Heart right ventricle (tissue), 16 donors: ENCODE measurements around the gene RNASEH2A. TPM values are rescaled to one million over a fixed set of nuclear protein-coding genes. Genes with fewer than 3 reads are reported as not detected.

ENCODE experiments used
- ATAC-seq, 8 donors: fragments of 200-7000 bp; cut with Tn5 transposase; one replicate each; pipeline ENCODE4 v1.9.1; 2020; ENCODE audit warnings: mild to moderate bottlenecking in 8 of 8, moderate library complexity in 8 of 8, moderate number of reproducible peaks in 1 of 8
- DNase-seq, 2 donors: peaks; one replicate each; pipeline ENCODE4 v3.0.0-alpha.2; 2020
- H3K27ac ChIP-seq, 10 donors: fragments of 200-600 bp; sonication (generic) in 2 of 10; one replicate each; pipeline versions ENCODE4 v1.5.0 to v1.8.0; 2020 to 2022; ENCODE audit warnings: mild to moderate bottlenecking in 3 of 10
- H3K27me3 ChIP-seq, 7 donors: fragments of 200-600 bp; one replicate each; pipeline ENCODE4 v1.8.0; 2021 to 2022; ENCODE audit warnings: mild to moderate bottlenecking in 2 of 7
- H3K36me3 ChIP-seq, 9 donors: fragments of 200-600 bp; sonication (generic) in 1 of 9; one replicate each; pipeline versions ENCODE4 v1.5.0 to v1.8.0; 2020 to 2022; ENCODE audit warnings: mild to moderate bottlenecking in 2 of 9
- H3K4me1 ChIP-seq, 9 donors: fragments of 200-600 bp; sonication (generic) in 1 of 9; one replicate each; pipeline versions ENCODE4 v1.5.0 to v1.8.0; 2020 to 2022; ENCODE audit warnings: mild to moderate bottlenecking in 4 of 9
- H3K4me3 ChIP-seq, 10 donors: fragments of 200-600 bp; sonication (generic) in 2 of 10; one replicate each; pipeline versions ENCODE4 v1.5.0 to v1.8.0; 2020 to 2022; ENCODE audit warnings: mild to moderate bottlenecking in 7 of 10, moderate library complexity in 2 of 10
- H3K9me3 ChIP-seq, 11 donors: fragments of 200-600 bp in 10 of 11; sonication (generic) in 2 of 11; one replicate each; pipeline versions ENCODE4 v1.5.0 to v1.8.0; 2013 to 2022; ENCODE audit warnings: mild to moderate bottlenecking in 2 of 11, control low read depth in 1 of 11, moderate library complexity in 1 of 11
- WGBS, 2 donors: extraction: QIAGEN DNeasy Blood & Tissue Kit; methylation state at CpG; one replicate each; pipeline ENCODE4 v1.1.7; 2013; ENCODE audit warnings: inconsistent platforms in 1 of 2; 5-methylcytosine and 5-hydroxymethylcytosine counted together
- intact Hi-C, 10 donors: fragments of 100-400 bp; cut with DNase I; formaldehyde crosslinking; loops; one replicate each; pipeline versions ENCODE4 v1.11.1 to v1.14.2; 2022
- long read RNA-seq, 3 donors: library from polyadenylated mRNA; unstranded; transcript quantifications; one replicate each; pipeline ENCODE4 v2.0.0, GENCODE V29; 2020 to 2021
- polyA plus RNA-seq, 2 donors: library from polyadenylated mRNA; stranded (reverse); fragments of 200-250 nt; gene quantifications; one replicate each; pipeline ENCODE4 v1.2.3, GENCODE V29; 2013
- total RNA-seq, 10 donors: library from RNA; stranded (reverse); fragmentation: NEBNext Ultra II Directional in 3 of 10; extraction: Animal tissue kit (Norgen Biotek cat#: 25700) in 3 of 10; gene quantifications; one replicate each; pipeline versions ENCODE4 v1.2.1 to v1.2.4, GENCODE V29; 2021 to 2023
- TF ChIP-seq, protein P1 (sequence below), 9 donors: fragments of 200-600 bp; sonication (generic) in 2 of 9; IDR thresholded peaks; one replicate each; pipeline versions ENCODE4 v1.5.0 to v1.8.0; 2021 to 2022; ENCODE audit warnings: antibody characterized with exemption in 9 of 9, mild to moderate bottlenecking in 5 of 9, moderate library complexity in 1 of 9
- donor health status: Arrhythmogenic right ventricular cardiomyopathy.
- donor health status: ischemic (EF 13 %, LVEDD 7.1; RV severe dilation, severe dysfunction).
- donor health status: healthy with polysubstance abuse.
- donor health status: DM: no; HTN: yes; CAD: no.
- donor health status: DM: no; HTN: no; CAD: no.
- donor health status: ischemic (EF 25% LVEDD 6.9; RV normal size, moderate dysfunction).
- donor health status: ischemic (EF 25% LVEDD 5.7; RV mildly dilated, moderate dysfunction).
- donor health status: healthy.
- donor health status: DM: yes; HTN: yes; CAD: no.
- donor health status: Ischemic cardiomyopathy.
- donor health status: ischemic (EF 35%, LVEDD 5.7; RV mildly dilated, moderate dysfunction).
- donor health status: nonischemic (EF 11% LVEDD 7.7; RV severe dilation, severe dysfunction).
- donor health status: DM: yes; HTN: yes; CAD: no.
- donor health status: PGD.
- donor health status: ischemic (EF 29% LVEDD 5.4; RV normal size, mild dysfunction).
- donor health status: nonischemic (EF 23%, LVEDD 6.1; RV moderate dilation, normal function).

The RNASEH2A gene
- total RNA-seq: 1 to 10 TPM; 1.9 to 5.7 (median 4.1) TPM
- 1 to 10 TPM; 3.1 to 6.9 TPM for polyA plus RNA-seq
- long read RNA-seq, donor 1, partial matches to known transcripts: 0 of 6 reads
- long read RNA-seq, donor 1, other reads (novel, unspliced or antisense): 2 of 6 reads
- long read RNA-seq, donor 2, partial matches to known transcripts: 0 of 4 reads
- long read RNA-seq, donor 2, other reads (novel, unspliced or antisense): 0 of 4 reads
- long read RNA-seq, donor 3, transcript RNASEH2A-201 (8 exons, 2,753 nt): major isoform, 10 of 10 reads
- long read RNA-seq, donor 3, partial matches to known transcripts: 0 of 10 reads
- long read RNA-seq, donor 3, other reads (novel, unspliced or antisense): 0 of 10 reads

DNA sequence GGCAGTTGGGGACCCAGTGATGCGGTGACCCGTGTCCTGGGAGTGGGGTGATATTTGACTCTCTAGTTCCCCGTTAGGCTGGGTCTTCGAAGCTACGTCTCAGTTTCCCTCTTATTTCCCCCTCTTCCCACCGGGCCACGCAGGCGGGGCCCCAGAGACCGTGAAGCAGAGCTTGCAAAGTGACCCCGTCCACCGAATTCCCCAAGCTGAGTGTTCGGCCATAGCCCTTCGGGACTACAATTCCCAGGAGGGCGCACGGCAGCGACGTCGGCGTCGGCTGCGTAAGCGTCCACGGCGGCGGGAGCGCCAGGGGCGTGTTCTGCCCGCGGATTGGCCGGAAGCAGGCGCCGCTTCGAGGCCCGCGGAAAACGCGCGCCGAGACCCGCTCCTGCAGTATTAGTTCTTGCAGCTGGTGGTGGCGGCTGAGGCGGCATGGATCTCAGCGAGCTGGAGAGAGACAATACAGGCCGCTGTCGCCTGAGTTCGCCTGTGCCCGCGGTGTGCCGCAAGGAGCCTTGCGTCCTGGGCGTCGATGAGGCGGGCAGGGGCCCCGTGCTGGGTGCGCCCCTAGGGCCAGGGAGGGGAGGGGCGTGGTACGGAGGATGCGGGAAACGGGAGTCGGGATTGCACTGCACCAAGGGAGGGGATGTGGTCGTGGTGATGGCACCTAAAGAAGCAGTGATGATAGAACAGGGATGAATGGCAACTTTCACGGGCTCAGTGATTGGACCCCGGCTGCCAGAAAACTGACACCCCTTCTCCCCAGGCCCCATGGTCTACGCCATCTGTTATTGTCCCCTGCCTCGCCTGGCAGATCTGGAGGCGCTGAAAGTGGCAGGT lies at the start of gene RNASEH2A:
Gene RNASEH2A, plus strand, starts transcription at position 343 of the 840 bp plus-strand sequence. Its CDS starts 90 bp downstream, at position 433.
- TF ChIP-seq, protein P1, sequence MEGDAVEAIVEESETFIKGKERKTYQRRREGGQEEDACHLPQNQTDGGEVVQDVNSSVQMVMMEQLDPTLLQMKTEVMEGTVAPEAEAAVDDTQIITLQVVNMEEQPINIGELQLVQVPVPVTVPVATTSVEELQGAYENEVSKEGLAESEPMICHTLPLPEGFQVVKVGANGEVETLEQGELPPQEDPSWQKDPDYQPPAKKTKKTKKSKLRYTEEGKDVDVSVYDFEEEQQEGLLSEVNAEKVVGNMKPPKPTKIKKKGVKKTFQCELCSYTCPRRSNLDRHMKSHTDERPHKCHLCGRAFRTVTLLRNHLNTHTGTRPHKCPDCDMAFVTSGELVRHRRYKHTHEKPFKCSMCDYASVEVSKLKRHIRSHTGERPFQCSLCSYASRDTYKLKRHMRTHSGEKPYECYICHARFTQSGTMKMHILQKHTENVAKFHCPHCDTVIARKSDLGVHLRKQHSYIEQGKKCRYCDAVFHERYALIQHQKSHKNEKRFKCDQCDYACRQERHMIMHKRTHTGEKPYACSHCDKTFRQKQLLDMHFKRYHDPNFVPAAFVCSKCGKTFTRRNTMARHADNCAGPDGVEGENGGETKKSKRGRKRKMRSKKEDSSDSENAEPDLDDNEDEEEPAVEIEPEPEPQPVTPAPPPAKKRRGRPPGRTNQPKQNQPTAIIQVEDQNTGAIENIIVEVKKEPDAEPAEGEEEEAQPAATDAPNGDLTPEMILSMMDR (IDR thresholded peaks at IDR 0.05): peak in 2 of 9 donors; percentile 10 to 21
- DNase-seq: peak; percentile 89 to 92
- H3K9me3 ChIP-seq: no peaks in the 10 kb centered on the region
- H3K4me1 ChIP-seq: peaks cover 6 to 26% (median 17%) of the 10 kb centered on the region in 9 donors
- 4% methylated on average over 61 to 66 of the region's 66 CpGs for WGBS, 2 donors
- ATAC-seq: peak; percentile 80 to 94 (median 92)
- peaks cover 0 to 33% (median 0%) of the 10 kb centered on the region in 9 donors for H3K36me3 ChIP-seq
- H3K27ac ChIP-seq: peak within 1 kb of the TSS in 9 of 10 donors; percentile 41 to 81 (median 66)
- peak within 1 kb of the TSS; percentile 27 to 80 (median 62) for H3K4me3 ChIP-seq
- intact Hi-C loops: loop anchor here in 2 of 10 donors (5.0 to 10.0 kb wide), 2 partner anchors 36 to 102 kb away; no protein-coding TSS in a partner anchor
- peaks cover 0 to 12% (median 0%) of the 10 kb centered on the region in 7 donors for H3K27me3 ChIP-seq

GRCh38 chr19:12757544-12758274 lies 48.7 kb upstream of the RNASEH2A start:
- intact Hi-C loops: loop anchor here in 3 of 10 donors (5.0 kb wide), 3 partner anchors 40 to 90 kb away; no protein-coding TSS in a partner anchor
- peak overlapping the region in 9 of 10 donors; percentile 21 to 50 (median 42) for H3K4me3 ChIP-seq
- peak; percentile 73 to 86 (median 76) for ATAC-seq
- WGBS, 2 donors: 7% methylated on average over 60 of the region's 60 CpGs
- peaks cover 0 to 13% (median 4%) of the 10 kb centered on the region in 7 donors for H3K27me3 ChIP-seq
- DNase-seq: peak; percentile 60 to 73
- peaks cover 0 to 16% (median 7%) of the 10 kb centered on the region in 9 donors for H3K36me3 ChIP-seq
- H3K27ac ChIP-seq: peak overlapping the region; percentile 28 to 64 (median 52)
- no peaks in the 10 kb centered on the region for H3K9me3 ChIP-seq
- H3K4me1 ChIP-seq: peaks cover 0 to 31% (median 12%) of the 10 kb centered on the region in 9 donors
- TF ChIP-seq, protein P1 (IDR thresholded peaks at IDR 0.05): peak; percentile 77 to 97 (median 92)

DNA sequence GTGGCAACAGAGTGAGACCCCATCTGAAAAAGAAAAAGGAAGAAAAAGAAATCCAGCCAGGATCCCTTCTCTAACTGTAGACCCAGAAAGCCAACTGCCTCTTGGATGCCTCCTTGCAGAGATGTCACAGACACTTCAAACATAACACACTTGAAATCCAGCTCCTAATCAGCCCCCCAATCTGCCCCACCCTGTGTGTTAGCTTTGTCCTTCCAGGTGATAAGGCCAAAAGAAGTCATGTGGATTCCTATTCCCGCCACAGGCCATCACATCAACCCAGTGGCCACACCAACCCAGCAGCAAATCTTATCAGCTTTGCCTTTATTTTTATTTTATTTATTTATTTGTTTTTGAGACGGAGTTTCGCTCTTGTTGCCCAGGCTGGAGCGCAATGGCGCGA lies 46.7 kb upstream of the RNASEH2A start:
- WGBS, 2 donors: 86 to 93% methylated on average over 6 of the region's 6 CpGs
- intact Hi-C loops: loop anchor here in 8 of 10 donors (2.0 to 5.0 kb wide), 4 partner anchors 38 to 88 kb away; no protein-coding TSS in a partner anchor
- no peaks in the 10 kb centered on the region for H3K9me3 ChIP-seq
- H3K27me3 ChIP-seq: peaks cover 0 to 2% (median 0%) of the 10 kb centered on the region in 7 donors
- peaks cover 0 to 35% (median 10%) of the 10 kb centered on the region in 9 donors for H3K36me3 ChIP-seq
- H3K4me3 ChIP-seq: no peak overlapping the region
- TF ChIP-seq, protein P1 (IDR thresholded peaks at IDR 0.05): no peak
- peaks cover 0 to 44% (median 12%) of the 10 kb centered on the region in 9 donors for H3K4me1 ChIP-seq
- no peak for ATAC-seq
- H3K27ac ChIP-seq: no peak overlapping the region
- DNase-seq: no peak
